SKM-1 treated with dmso at 0.1 percent for 144 hours (cell line): ENCODE results near the gene OR2B2.
"Not testable (repeated sequence)": the region's sequence is repeated elsewhere in the genome, so short reads cannot be mapped to it uniquely, and the experiment has no call there.

Experiments
- DNase-seq: peaks from one replicate; lab custom pipeline; 2025; ENCODE audit not compliant: unreplicated experiment; lab: John Stamatoyannopoulos, UW

The OR2B2 gene

GRCh38 chr6:27911956-27912446, at the start of gene OR2B2:
Gene OR2B2 (minus strand): TSS chr6:27912396. CDS start chr6:27912319, 77 bp downstream.
- DNase-seq, result no peak

DNA sequence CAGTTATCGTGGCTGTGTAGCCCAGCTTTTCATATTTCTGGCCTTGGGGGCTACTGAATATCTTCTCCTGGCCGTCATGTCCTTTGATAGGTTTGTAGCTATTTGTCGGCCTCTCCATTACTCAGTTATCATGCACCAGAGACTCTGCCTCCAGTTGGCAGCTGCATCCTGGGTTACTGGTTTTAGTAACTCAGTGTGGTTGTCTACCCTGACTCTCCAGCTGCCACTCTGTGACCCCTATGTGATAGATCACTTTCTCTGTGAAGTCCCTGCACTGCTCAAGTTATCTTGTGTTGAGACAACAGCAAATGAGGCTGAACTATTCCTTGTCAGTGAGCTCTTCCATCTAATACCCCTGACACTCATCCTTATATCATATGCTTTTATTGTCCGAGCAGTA, 45.3 kb upstream of the OR2B2 start:
- DNase-seq, result no peak

DNA sequence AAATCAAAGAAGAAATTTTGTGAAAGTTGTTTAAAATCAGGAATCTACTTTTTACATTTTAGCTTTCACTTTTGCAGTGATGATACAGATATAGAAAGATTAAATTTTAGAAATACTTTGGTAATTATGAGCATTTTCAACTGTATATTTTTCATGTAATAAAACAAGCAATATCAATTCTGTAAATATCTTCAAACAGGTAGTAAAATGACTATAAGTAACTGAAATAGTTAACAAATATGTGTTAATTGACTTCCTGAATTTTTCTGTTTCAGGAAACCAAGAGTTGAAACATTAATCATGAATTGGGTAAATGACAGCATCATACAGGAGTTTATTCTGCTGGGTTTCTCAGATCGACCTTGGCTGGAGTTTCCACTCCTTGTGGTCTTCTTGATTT, 44.7 kb upstream of the OR2B2 start, which contains the start of gene OR2B6:
OR2B6 (plus strand) TSS at position 301 of the 400 bp plus-strand sequence; CDS start at position 301, 0 bp downstream.
- DNase-seq, result no peak

DNA sequence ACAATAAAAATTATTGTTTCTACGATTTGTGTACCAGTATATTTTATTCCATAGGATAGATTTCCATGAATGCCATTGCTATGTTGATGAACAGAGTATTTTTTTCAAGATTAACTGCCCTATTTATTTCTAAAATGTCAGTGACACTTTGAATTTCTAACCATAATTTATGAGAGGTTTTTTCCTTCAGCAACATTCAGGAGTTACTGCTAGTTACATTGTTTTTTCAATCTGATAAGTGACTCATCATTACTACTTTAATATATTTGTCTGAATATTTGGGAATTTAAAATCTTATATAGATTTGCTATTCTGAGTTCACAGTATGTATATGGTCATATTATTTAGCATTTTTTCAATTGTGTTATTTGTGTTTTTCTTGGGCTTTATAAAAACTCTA, 38.8 kb upstream of the OR2B2 start:
- no peak for DNase-seq

GRCh38 chr6:27948237-27948636, 36.0 kb upstream of the OR2B2 start:
- no peak for DNase-seq

DNA sequence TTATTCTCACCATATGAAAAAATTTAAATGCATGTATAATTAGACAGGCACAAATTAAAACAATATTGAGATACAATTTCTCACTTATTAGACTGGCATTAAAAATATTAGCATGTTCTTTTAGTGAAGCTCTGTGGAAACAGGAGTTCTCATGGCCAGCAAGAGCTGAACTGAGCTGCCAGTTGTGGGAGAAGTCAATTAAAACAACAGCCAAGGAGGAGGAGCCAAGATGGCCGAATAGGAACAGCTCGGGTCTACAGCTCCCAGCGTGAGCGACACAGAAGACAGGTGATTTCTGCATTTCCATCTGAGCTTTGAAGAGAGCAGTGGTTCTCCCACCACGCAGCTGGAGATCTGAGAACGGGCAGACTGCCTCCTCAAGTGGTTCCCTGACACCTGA, 30.9 kb upstream of the OR2B2 start:
- not testable (repeated sequence) for DNase-seq

DNA sequence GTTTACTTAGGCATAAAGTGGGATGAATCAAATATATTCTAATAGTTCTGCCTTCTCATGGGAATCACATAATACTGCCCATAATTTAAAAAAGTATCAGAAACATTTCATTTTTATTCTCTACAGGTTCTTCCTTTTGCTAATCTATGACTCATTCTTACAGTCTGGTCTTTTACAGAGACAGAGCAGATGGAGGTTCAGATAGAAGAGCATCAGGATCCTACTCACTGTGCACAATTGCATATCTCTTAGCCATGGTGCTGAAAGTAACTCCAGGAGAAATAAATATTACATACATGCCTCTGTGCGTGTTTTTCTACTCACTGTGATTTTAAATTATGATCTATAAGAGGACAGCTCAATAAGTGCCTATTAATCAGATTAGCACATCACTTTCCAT, 28.6 kb upstream of the OR2B2 start:
- DNase-seq, result no peak

- DNase-seq, result no peak
Observed at GRCh38 chr6:27931209-27931608, 19.0 kb upstream of the OR2B2 start.

- DNase-seq, result not testable (repeated sequence)
Observed at GRCh38 chr6:27929930-27930329, 17.7 kb upstream of the OR2B2 start.

DNA sequence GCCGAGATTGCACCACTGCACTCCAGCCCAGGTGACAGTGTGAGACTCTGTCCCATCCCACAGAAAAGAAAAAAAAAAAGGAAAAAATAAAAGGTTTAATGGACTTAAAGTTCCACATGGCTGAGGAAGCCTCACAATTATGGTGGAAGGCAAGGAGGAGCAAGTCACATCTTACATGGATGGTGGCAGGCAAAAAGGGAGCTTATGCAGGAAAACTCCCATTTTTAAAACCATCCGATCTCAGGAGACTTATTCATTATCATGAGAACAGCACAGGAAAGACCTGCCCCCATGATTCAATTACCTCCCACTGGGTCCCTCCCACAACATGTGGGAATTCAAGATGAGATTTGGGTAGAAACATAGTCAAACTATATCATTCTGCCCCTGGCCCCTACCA, 15.8 kb upstream of the OR2B2 start:
- DNase-seq, result not testable (repeated sequence)

- DNase-seq, result no peak
Observed at GRCh38 chr6:27924179-27924578, 12.0 kb upstream of the OR2B2 start.

DNA sequence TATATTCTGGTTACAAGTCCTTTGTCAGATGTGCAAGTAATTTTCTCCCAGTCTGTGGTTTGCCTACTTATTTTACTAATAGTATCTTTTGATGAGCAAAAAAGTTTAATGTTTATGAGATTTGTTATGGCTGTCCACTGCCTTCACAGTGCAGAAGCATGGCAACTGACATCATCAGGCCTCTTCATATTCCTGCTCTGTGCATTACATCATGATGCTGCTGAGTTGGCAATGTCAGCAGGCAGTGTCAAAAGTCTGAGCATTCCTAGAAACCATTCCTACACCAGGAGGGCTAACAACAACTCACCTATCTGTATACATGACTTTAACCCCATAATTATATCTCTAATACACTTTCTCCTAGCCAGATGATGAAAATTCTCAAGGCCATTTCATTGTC, 10.8 kb upstream of the OR2B2 start:
- DNase-seq, result no peak

DNA sequence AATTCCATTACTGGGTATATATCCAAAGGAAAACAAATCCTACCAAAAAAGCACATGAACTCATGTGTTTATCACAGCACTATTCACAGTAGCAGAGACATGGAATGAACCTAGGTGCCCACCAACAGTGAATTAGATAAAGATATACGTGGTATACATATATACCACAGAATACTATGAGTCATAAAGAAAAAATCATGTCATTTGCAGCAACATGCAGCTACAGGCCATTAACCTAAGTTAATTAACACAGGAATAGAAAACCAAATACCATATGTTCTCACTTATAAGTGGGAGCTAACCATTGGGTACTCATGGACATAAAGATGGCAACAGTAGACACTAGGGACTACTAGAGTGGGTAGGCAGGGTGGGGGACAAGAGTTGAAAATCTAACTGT, 4.2 kb downstream of the OR2B2 start:
- no peak for DNase-seq

- peak; percentile 65 for DNase-seq
Observed at GRCh38 chr6:27902335-27903314, 9.6 kb downstream of the OR2B2 start.

DNA sequence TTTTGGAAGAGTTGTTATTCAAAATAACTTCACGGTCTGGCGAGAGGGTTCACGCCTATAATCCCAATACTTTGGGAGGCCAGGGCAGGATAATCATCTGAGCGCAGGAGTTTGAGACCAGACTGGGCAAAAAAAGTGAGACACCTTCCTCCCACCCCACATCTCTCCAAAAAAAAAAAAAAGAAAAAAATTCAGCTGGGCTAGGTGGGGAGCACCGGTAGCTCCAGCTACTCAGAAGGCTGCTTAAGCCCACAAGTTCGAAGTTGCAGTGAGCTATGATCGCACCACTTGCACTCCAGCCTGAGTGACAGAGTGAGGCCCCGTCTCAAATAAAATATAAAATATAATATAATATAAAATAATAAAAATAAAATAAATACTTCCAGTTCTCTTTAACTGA, 10.4 kb downstream of the OR2B2 start:
- DNase-seq, result no peak

DNA sequence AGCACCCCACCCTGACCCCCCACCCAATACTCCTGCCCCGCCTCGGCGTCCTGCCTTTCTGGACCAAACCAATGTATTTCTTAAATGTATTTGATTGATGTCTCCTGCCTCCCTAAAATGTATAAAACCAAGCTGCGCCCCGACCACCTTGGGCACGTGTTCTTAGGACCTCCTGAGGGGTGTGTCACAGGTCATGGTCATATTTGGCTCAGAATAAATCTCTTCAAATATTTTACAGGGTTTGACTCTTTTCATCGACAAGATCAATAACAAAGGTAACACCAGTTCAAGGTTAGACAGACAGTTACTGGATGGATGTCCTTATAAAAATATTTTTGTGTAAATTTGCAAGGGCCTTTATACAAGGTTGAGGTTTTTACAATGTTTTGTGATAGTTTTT, 12.0 kb downstream of the OR2B2 start:
- not testable (repeated sequence) for DNase-seq

DNA sequence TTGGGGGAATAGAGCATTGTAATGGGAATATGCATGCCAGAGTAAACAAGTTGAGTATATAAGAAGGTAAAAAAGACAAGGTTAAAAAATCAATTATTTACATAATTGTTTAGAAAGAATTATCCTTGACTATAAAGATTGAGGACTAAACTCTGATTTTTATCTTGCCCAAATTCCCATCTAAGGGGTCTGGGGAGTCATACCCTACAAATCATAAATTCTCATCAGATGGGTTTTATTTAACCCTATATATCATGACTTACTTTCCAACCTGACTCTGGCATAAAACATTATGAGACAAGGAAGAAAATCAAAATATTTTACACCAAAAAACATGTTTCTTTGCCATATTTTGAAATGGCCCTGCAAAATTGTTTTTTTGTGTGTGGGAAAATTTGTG, 12.7 kb downstream of the OR2B2 start:
- no peak for DNase-seq

- no peak for DNase-seq
Observed at GRCh38 chr6:27897580-27898206, 14.5 kb downstream of the OR2B2 start.

DNA sequence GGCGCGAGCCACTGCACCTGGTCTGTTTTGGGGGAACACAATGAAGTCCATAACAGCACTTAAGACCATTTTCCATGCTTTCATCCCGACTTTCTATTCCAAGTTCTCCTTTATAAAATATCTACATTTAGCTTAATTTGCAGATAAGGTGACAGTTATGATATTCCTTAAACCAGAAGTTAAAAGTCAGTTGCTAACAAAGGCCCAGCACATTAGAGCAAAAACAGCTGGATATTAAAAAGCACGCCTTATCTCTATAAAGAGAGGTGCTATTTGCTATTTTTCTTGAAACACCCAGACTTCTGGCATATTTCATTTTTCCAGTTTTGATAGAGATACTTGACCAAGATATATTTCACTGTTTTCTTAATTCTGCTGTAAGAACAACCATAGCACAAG, 15.8 kb downstream of the OR2B2 start:
- no peak for DNase-seq

- DNase-seq, result peak; percentile 89
Observed at GRCh38 chr6:27894839-27895762, 17.1 kb downstream of the OR2B2 start.
